Measurements from ENCODE around the gene OTOP2. TPM values are rescaled to one million over a fixed set of nuclear protein-coding genes. Genes with fewer than 3 reads are reported as not detected.

OTOP2 gene
- total RNA-seq, 2 donors from 2014 or later = not detected

DNA sequence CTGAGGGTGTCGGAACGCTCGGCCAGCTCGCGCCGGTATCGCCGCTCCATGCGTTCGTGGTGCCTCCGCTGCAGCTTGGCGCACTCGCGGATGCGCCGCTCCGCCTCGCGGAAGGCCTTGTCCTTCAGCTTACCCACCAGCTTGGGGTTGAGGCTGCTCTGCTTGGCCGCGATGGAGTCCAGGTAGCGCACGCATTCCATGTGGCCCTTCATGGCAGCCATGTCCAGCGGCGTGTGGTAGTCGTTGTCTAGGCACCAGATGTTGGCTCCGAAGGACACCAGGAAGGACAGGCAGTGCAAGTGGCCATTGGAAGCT lies 3.8 kb upstream of the OTOP2 start:
- Histone ChIP-seq H3K27me3 (peaks cover 0 to 20% of the 10 kb centered on the region in 2 donors), H3K9me3 (no peaks in the 10 kb centered on the region), H3K36me3 (no peaks in the 10 kb centered on the region), H3K27ac (no peak overlapping the region), H3K4me1 (peaks cover 0 to 39% of the 10 kb centered on the region in 2 donors), H3K4me3 (no peak overlapping the region)
- no peak for DNase-seq (ENCODE audit: low spot score)
- TF ChIP-seq, protein P1, sequence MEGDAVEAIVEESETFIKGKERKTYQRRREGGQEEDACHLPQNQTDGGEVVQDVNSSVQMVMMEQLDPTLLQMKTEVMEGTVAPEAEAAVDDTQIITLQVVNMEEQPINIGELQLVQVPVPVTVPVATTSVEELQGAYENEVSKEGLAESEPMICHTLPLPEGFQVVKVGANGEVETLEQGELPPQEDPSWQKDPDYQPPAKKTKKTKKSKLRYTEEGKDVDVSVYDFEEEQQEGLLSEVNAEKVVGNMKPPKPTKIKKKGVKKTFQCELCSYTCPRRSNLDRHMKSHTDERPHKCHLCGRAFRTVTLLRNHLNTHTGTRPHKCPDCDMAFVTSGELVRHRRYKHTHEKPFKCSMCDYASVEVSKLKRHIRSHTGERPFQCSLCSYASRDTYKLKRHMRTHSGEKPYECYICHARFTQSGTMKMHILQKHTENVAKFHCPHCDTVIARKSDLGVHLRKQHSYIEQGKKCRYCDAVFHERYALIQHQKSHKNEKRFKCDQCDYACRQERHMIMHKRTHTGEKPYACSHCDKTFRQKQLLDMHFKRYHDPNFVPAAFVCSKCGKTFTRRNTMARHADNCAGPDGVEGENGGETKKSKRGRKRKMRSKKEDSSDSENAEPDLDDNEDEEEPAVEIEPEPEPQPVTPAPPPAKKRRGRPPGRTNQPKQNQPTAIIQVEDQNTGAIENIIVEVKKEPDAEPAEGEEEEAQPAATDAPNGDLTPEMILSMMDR (IDR thresholded peaks at IDR 0.05) = no peak

DNA sequence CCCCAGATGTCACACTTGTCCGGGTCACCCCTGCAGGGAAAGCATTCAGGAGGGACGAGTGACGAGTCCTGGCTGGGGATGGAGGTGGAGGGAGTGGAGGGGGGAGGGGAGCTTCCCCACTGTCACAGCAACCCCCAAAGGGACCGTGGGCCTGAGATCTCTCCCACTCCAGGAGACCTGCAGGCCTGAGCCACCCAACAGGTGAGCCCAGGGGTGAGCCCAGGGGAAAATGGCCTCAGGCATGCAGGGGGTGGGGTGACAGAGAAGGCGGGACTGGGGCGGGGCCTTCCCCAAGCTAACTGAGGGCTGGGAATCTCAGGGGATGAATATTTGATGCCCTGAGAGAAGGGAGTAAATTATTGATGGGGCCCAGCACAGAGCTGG lies 3.4 kb upstream of the OTOP2 start:
- H3K27me3 ChIP-seq = peaks cover 0 to 22% of the 10 kb centered on the region in 2 donors
- H3K4me3 ChIP-seq = no peak overlapping the region
- H3K27ac ChIP-seq = no peak overlapping the region
- DNase-seq (ENCODE audit: low spot score) = no peak
- H3K4me1 ChIP-seq = peaks cover 0 to 39% of the 10 kb centered on the region in 2 donors
- H3K36me3 ChIP-seq = no peaks in the 10 kb centered on the region
- H3K9me3 ChIP-seq = no peaks in the 10 kb centered on the region
- TF ChIP-seq, protein P1 (IDR thresholded peaks at IDR 0.05) = no peak

DNA sequence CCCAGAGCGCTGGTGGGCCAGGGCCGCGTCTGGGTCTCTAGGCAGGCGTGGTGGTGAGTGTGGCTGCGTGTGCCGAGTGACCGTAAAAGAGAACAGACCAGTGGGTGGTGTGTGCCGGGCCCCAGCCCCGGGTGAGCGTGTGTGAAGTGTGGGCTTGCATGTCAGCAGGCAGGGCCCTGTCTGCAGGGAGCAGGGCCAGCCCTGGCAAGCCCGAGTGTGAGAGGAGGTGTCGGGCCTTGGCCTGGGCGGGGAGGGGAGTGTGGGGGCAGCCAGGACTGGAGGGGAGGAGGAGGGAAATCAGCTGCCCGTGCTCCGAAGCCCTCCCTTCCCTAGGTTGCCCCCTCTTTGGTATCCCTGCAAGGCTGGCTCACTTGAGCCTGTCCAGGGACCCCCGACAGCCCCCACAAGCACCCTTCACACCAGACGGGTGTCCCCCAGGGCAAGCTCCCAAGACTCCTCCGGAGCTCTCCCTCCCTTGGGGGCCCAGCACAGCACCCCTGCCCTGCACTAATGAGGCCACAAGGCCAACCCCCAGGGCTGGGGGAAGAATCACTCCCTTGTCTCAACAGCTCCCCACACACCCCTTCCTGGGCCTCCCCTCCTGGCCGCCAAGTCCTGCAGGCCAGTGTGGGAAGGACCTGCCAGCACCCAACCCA lies 2.9 kb upstream of the OTOP2 start:
- Histone ChIP-seq H3K4me1 (peaks cover 0 to 39% of the 10 kb centered on the region in 2 donors), H3K9me3 (no peaks in the 10 kb centered on the region), H3K36me3 (no peaks in the 10 kb centered on the region), H3K27ac (no peak overlapping the region), H3K4me3 (no peak overlapping the region), H3K27me3 (peaks cover 0 to 22% of the 10 kb centered on the region in 2 donors)
- no peak for DNase-seq (ENCODE audit: low spot score)
- TF ChIP-seq, protein P1 (IDR thresholded peaks at IDR 0.05) = no peak

DNA sequence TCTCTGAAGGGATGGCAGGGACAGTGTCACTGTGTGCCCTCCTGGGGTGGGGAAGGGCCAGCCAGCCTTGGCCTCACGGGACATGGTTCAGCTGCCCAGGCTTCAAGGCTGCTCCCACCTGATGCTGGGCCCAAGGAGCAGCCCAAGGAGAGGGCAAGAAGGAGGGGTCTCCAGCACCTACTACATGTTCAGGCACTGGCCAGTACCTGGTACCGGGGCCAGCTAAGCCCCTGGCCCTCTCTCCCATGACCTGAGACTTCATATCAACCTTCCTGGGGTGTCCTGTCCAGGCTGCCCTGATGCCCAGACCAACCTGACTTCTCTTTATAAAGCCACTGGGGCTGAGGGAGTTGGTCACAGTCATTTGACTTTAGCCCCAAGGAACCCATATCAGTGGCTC lies 2.3 kb upstream of the OTOP2 start:
- H3K27ac ChIP-seq = no peak overlapping the region
- H3K4me1 ChIP-seq = peaks cover 0 to 39% of the 10 kb centered on the region in 2 donors
- H3K27me3 ChIP-seq = peaks cover 0 to 22% of the 10 kb centered on the region in 2 donors
- H3K9me3 ChIP-seq = no peaks in the 10 kb centered on the region
- H3K4me3 ChIP-seq = no peak overlapping the region
- H3K36me3 ChIP-seq = no peaks in the 10 kb centered on the region
- no peak for DNase-seq (ENCODE audit: low spot score)
- TF ChIP-seq, protein P1 (IDR thresholded peaks at IDR 0.05) = no peak

DNA sequence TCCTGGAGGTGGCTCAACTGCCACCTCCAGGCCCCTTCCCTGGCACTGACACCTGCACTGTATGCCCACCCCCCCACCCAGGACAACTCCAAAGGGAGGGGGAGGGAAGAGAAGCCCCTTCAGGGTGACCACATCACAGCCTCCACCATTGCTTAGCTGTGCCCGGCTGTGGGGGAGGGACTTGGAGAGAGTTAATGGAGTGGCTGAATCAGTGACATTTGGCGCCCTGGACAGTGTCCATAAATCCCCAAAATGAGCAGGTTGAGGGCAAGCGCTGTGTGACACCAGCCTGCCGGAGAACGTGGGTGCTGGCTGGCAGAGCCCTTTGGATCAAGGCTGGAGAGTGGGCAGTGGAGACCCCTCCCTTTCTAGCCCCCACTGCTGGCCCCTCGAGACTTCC lies 1.9 kb upstream of the OTOP2 start:
- no peak overlapping the region for H3K27ac ChIP-seq
- H3K4me1 ChIP-seq = peaks cover 0 to 39% of the 10 kb centered on the region in 2 donors
- H3K36me3 ChIP-seq = no peaks in the 10 kb centered on the region
- no peak overlapping the region for H3K4me3 ChIP-seq
- TF ChIP-seq, protein P1 (IDR thresholded peaks at IDR 0.05) = no peak
- DNase-seq (ENCODE audit: low spot score) = no peak
- H3K27me3 ChIP-seq = peaks cover 0 to 22% of the 10 kb centered on the region in 2 donors
- H3K9me3 ChIP-seq = no peaks in the 10 kb centered on the region
